HuH-7.5 (cell line): ENCODE results near the gene ANKS1B.

Experiments used
- DNase-seq: peaks from one replicate; pipeline ENCODE4 v3.0.0; 2011; ENCODE audit warnings: low spot score

Gene ANKS1B

DNA sequence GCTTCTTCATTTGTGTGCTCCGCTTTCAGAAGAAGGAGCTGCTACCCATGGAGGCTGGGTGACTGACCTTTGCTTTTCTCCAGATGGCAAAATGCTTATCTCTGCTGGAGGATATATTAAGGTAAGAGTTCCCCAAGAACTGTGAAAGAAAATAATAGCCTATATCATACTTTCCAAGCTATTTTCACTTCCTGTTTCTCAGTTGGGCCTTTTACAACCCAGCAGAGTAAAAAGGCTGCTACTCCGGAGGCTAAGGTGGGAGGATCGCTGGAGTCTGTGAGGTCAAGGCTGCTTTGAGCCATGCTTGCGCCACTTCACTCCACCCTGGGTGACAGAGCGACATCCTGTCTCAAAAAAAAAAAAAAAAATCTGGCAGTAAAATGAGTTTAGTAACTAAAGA, 1257.5 kb downstream of the ANKS1B start:
- no peak for DNase-seq

- peak; percentile 39 for DNase-seq
Observed at GRCh38 chr12:98725476-98726247, 1259.1 kb downstream of the ANKS1B start.

GRCh38 chr12:98724384-98725155, 1260.2 kb downstream of the ANKS1B start:
- DNase-seq, result no peak

DNA sequence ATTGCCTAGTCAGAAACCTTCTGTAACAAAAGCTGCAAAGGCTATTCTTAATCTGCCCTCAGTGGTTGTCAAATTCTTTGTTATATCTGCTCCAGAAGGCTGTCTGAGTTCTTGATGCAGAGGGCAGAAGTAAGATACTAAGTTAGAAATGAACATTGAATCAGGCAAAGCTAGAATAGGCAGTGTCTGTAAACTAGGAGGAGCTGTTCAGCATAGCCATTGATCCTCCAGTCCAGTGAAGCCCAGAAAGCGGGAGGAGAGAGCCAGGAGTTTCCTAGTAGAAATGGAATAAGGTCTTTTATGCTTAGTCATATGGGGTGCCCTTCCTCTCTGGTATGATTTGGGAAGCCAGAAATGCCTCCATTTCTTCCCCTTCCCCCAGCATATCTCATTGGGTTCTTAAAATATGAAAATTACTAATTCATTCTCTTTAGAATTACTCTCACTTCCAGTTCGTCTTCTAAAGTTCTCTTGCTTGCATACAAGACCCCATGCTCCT, 1263.5 kb downstream of the ANKS1B start:
- no peak for DNase-seq

DNA sequence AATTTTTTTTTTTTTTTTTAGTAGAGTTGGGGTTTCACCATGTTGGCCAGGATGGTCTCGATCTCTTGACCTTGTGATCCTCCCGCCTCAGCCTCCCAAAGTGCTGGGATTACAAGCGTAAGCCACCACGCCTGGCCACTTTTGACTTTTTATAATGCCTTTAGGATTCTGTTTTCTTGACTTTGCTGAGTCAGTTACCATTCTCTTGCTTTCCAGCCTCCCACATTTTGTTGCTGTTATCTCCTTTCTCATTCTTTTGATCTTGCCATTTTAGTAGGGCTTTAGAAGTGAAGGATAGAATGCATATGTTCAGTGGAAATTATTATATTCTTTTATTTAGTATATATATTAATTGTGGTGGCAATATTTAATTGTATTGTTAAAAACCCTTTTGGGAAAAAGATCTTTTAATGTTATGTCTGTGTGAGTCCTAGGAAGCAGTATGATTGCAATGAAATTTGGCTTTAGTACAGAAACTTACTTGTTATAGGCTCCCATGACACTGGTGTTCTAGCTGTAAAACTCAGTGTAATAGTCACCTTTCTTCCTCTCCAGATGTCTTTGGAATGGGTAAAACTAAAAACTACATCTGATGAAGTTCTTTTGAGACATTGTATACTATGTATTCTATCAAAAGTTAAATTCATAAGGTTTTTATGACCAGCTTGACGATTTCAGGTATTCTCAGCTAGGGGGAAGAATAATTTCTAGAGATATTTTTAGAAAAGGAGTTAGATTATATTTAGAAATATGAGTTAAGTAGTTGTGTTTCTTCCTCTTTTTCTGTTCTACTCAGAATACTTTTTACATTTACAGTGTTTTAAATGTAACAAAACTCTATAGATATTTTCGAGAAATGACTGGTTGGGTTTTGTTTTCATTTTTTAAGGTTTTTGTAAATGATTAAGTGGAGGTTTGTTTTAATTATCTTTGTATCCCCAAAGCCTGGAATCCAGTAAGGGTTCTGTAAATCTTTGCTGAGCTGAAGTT, 1264.9 kb downstream of the ANKS1B start:
- DNase-seq, result no peak

DNA sequence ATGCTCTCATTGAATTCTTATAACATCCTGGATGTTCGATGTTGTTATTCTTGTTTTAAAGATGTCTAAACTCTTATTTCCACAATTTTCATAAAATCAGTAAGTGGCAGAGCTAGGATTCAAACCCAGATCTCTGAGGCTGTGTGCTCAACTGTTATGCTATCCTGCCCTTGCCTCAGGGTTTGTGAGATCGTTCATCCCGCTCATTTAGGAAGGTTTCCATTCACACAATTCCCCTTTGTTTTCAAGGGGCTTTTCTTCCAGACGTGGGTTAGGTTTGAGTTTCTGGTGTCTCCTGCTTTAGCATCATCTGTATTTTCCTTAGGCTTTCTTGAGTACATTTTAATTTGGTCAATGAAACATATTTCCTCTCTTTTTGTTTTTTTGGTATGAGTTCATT, 1270.3 kb downstream of the ANKS1B start:
- no peak for DNase-seq

DNA sequence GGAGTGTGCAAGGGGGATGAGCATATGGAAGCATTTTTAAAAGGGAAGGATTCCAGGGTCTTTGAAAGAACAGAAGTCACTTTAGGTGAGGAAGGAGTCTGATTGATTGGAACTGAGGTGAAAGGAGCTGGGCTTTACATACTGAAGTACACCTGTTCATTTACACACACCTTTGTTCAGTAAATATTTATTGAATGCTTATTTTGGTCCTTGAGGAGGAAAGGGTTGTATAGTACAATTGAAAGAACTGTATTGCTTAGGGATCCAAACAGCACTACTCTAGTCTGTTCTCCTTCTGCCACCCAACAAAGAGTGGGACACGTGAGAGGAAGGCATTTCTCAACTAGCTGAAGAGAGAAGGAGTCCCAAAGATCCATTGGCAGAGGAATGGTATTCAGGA, 1275.7 kb downstream of the ANKS1B start:
- DNase-seq, result no peak

DNA sequence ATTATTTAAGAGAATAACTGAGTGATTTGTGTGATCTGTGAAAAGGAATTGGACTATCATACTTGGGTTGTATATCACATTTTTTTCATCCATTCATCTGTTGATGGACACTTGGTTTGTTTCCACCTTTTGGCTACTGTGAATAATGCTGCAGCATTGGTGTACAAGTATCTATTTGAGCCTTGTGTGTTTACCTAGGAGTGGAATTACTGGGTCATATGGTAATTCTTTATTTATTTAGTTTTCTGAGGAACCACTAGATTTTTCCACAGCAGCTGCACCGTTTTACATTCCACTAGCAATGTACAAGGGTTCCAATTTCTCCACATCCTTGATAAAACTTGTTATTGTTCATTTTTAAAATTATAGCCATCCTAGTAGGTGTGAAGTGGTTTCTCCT, 1283.6 kb downstream of the ANKS1B start:
- DNase-seq, result no peak

DNA sequence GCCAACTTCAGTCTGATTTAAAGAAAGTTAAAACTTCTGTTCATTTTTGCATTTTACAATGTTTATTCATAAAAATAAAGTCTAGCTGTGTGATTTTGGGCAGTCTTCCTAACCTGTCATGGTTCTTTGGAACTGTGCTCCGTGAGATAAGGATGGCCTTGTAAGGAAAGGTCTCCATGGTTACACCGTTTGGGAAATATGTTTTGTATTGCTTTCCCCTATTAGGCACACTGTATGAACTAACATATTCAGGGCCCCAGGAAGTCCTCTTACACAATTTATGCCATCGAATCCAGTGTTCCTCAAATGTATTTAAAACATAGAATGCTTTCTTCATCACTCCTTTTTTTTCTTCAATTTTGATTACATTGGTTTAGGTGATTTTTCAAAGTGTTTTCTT, 1285.2 kb downstream of the ANKS1B start:
- no peak for DNase-seq

DNA sequence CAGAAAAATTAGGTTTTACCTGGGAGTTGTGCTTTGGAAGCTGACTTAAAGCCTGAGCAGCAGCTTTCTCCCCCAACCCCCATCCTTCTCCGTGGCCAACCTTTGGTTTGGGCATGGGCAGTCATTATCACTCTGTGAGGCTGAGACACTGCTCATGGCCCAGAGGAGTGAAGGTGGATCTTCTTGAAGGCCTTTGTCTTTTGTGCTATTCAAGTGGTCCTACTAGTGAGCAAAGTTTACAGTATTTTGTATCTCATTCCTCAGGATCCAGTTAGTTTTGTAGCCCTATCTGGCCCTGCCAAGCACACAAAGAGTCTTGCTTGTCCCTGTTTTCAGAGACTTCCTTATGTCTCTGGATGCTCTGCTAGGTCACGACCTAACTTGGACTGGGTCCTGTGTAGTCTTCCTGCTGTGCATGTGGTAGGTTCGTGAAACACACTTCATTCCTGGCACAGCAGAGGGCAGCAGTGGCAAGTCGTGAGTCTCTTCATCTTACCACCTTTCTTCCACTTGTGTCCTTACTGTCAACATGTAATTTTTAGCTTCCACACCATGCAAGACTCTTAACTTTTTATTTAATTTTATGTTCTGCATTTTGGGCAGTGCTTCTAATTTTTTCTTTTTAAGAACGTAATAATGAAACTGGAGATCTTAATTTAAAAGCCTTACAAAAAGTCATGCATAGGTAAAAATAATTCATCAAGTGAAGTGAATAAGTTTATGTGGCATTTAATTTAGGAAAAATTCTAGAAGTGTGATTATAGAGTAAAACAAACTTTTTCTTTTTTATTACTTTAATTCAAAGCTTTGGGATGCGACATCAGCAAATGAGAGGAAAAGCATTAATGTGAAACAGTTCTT, 1285.9 kb downstream of the ANKS1B start:
- DNase-seq, result peak; percentile 38

DNA sequence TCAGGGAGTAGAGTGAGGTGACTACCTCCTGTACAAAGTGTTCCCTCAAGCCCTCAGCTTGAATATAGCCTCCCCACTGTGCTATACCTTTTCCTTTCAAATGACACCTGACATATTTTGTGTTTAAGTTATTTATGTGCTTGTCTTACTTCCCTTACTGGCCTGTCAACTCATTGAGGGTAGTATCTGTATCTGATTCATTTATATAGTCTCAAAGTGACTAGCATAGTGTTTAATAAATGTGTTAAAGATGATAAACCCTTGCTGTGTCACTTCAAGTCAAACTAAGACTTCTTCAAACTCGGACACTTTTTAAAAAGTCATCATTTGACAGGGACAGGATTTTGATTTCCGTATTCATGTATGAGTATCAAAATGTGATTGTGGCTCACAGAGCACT, 1287.5 kb downstream of the ANKS1B start:
- no peak for DNase-seq

DNA sequence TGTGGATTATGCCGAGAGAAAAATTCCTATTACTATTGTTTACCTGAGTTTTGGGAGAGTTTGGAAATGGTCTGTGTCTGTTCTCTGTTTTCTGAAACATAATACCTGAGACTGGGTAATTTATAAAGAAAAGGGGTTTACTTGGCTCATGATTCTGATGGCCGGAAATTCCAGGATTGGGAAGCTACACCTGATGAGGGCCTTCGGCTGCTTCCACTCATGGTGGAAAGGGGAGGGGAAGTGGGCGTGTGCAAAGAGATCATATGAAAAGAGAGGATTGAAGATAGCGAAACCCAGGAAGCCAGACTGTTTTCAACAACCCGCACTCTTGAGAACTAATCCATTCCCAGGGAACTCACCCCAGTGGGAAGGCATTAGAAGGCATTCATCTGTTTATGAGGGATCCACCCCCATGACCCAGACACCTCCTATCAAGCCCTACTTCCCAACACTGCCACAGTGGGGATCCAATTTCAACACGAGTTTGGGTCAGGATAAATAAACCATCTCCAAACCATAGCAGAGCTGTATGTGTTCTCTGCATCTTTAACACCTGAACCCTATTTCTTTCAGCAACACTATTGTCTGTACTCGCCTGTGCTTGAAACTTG, 1288.6 kb downstream of the ANKS1B start:
- no peak for DNase-seq

DNA sequence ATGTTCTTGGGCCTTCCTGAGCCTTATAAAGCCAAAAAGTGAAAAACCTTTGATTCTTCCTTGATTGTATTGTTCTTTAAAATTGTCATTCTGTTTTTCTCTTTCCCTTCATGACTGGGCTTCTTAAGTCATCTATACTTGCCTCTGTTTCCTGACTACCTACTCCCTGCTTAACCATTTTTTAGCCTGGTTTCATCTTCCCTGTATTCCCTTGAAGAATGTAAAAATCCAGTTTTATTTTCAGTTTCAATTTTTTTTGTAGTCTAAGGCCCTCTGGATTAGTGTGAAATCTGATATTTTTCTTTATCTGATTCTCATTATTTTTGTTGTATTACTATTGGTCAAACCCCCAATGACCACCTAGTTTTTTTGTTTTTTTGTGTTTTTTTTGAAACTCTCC, 1293.4 kb downstream of the ANKS1B start:
- DNase-seq, result no peak

DNA sequence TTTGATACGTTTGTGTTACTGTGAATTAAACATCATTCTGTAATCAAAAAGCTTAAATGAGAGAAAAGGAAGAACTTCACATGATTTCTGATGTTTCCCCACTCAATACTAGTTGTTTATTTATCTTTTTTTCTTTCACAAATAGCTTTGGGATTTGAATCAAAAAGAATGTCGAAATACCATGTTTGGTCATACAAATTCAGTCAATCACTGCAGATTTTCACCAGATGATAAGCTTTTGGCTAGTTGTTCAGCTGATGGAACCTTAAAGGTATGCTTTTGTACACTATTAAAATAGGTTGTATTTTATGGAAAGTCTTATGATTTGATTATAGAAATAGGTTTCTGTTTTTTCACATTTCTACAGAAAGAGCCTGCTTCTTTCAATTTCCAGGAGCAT, 1298.1 kb downstream of the ANKS1B start:
- DNase-seq, result no peak
